ENCODE results near the gene MOB3A. TPM values are rescaled to one million over a fixed set of nuclear protein-coding genes. Genes with fewer than 3 reads are reported as not detected.

The MOB3A gene
- total RNA-seq, 2 donors from 2014 or later = 37.8 to 50.9 TPM

GRCh38 chr19:2027361-2027760, 68.8 kb downstream of the MOB3A start:
- ATAC-seq (ENCODE audit: insufficient number of reproducible peaks, low FRiP score, low read depth) (no peak), DNase-seq (ENCODE audit: low spot score) (no peak)
- H3K9me3 ChIP-seq = peaks cover 3% of the 10 kb centered on the region
- H3K27ac ChIP-seq = no peak overlapping the region
- peaks cover 12 to 19% of the 10 kb centered on the region in 2 donors for H3K4me1 ChIP-seq (ENCODE audit: control insufficient read depth in 1 of 2, low read depth in 2 of 2)
- TF ChIP-seq CTCF (IDR thresholded peaks at IDR 0.05) = no peak
- no peaks in the 10 kb centered on the region for H3K36me3 ChIP-seq
- H3K4me3 ChIP-seq = no peak overlapping the region
- no peaks in the 10 kb centered on the region for H3K27me3 ChIP-seq (replicated peaks; ENCODE audit: insufficient read depth)

GRCh38 chr19:2026770-2027169, 69.4 kb downstream of the MOB3A start:
- Histone ChIP-seq H3K9me3 (peaks cover 3% of the 10 kb centered on the region), H3K4me1 (ENCODE audit: control insufficient read depth in 1 of 2, low read depth in 2 of 2) (peaks cover 8 to 14% of the 10 kb centered on the region in 2 donors), H3K27me3 (replicated peaks; ENCODE audit: insufficient read depth) (no peaks in the 10 kb centered on the region), H3K27ac (no peak overlapping the region), H3K4me3 (no peak overlapping the region), H3K36me3 (no peaks in the 10 kb centered on the region)
- no peak for DNase-seq (ENCODE audit: low spot score)
- no peak for TF ChIP-seq CTCF (IDR thresholded peaks at IDR 0.05)
- ATAC-seq (ENCODE audit: insufficient number of reproducible peaks, low FRiP score, low read depth) = no peak

- H3K4me3 ChIP-seq = no peak overlapping the region
Measured at GRCh38 chr19:2022289-2022688, 73.8 kb downstream of the MOB3A start.

GRCh38 chr19:2021453-2022140, 74.5 kb downstream of the MOB3A start:
- H3K9me3 ChIP-seq = peaks cover 3% of the 10 kb centered on the region
- no peaks in the 10 kb centered on the region for H3K36me3 ChIP-seq
- no peak for ATAC-seq (ENCODE audit: insufficient number of reproducible peaks, low FRiP score, low read depth)
- H3K27me3 ChIP-seq (replicated peaks; ENCODE audit: insufficient read depth) = no peaks in the 10 kb centered on the region
- H3K27ac ChIP-seq = no peak overlapping the region
- peaks cover 0 to under 1% of the 10 kb centered on the region in 2 donors for H3K4me1 ChIP-seq (ENCODE audit: control insufficient read depth in 1 of 2, low read depth in 2 of 2)
- no peak overlapping the region for H3K4me3 ChIP-seq
- no peak for TF ChIP-seq CTCF (IDR thresholded peaks at IDR 0.05)
- no peak for DNase-seq (ENCODE audit: low spot score)

More at GRCh38 chr19:2022289-2022688, 73.8 kb downstream of the MOB3A start:
- peaks cover 3% of the 10 kb centered on the region for H3K9me3 ChIP-seq
- TF ChIP-seq CTCF (IDR thresholded peaks at IDR 0.05) = no peak
- ATAC-seq (ENCODE audit: insufficient number of reproducible peaks, low FRiP score, low read depth) = no peak
- DNase-seq (ENCODE audit: low spot score) = no peak
- H3K36me3 ChIP-seq = no peaks in the 10 kb centered on the region
- H3K27me3 ChIP-seq (replicated peaks; ENCODE audit: insufficient read depth) = no peaks in the 10 kb centered on the region
- no peak overlapping the region for H3K27ac ChIP-seq
- H3K4me1 ChIP-seq (ENCODE audit: control insufficient read depth in 1 of 2, low read depth in 2 of 2) = no peaks in the 10 kb centered on the region

Other genes starting within 250 kb of the MOB3A start
- gene REXO1, start 247.8 kb downstream of the MOB3A start, total RNA-seq = 10 to 100 TPM; 18.2 to 24.5 TPM
- 10 to 100 TPM in 1 of 2 donors, 1 to 10 TPM in 1; 7.7 to 11.0 TPM for gene KLF16, start 232.7 kb downstream of the MOB3A start, total RNA-seq
- 100 to 1,000 TPM in 1 of 2 donors, 10 to 100 TPM in 1; 96.8 to 143 TPM for gene ABHD17A, start 210.8 kb downstream of the MOB3A start, total RNA-seq
- gene ADAT3, start 190.9 kb downstream of the MOB3A start, total RNA-seq = 1 to 10 TPM; 3.9 to 8.4 TPM
- 10 to 100 TPM; 44.1 to 73.7 TPM for gene SCAMP4, start 190.9 kb downstream of the MOB3A start, total RNA-seq
- gene CSNK1G2, start 155.2 kb downstream of the MOB3A start, total RNA-seq = 10 to 100 TPM; 55.5 to 92.4 TPM
- gene BTBD2, start 80.6 kb downstream of the MOB3A start, total RNA-seq = 100 to 1,000 TPM in 1 of 2 donors, 10 to 100 TPM in 1; 43.2 to 107 TPM
- gene MKNK2, start 45.1 kb downstream of the MOB3A start, total RNA-seq = 10 to 100 TPM; 69.7 to 96.3 TPM
- 1 to 10 TPM; 3.1 to 6.1 TPM for gene IZUMO4, start 589 bp upstream of the MOB3A start, total RNA-seq
- gene AP3D1, start 55.2 kb upstream of the MOB3A start, total RNA-seq = 100 to 1,000 TPM in 1 of 2 donors, 10 to 100 TPM in 1; 81.4 to 116 TPM
- gene DOT1L, start 67.6 kb upstream of the MOB3A start, total RNA-seq = 10 to 100 TPM; 12.3 to 33.4 TPM
- 10 to 100 TPM; 26.3 to 46.2 TPM for gene PLEKHJ1, start 140.0 kb upstream of the MOB3A start, total RNA-seq
- gene SF3A2, start 140.5 kb upstream of the MOB3A start, total RNA-seq = 10 to 100 TPM; 23.8 to 43.7 TPM
- gene AMH, start 153.0 kb upstream of the MOB3A start, total RNA-seq = under 1 TPM; 0.92 to 0.95 TPM
- gene JSRP1, start 160.1 kb upstream of the MOB3A start, total RNA-seq = not detected
- gene PEAK3, start 185.8 kb upstream of the MOB3A start, total RNA-seq = 1 to 10 TPM; 1.2 to 3.0 TPM
- gene LINGO3, start 211.8 kb upstream of the MOB3A start, total RNA-seq = under 1 TPM in 1 of 2 donors, not detected in 1; 0.27 TPM
- 10 to 100 TPM; 35.5 to 38.8 TPM for gene LSM7, start 232.3 kb upstream of the MOB3A start, total RNA-seq
- 10 to 100 TPM; 55.8 to 60.0 TPM for gene SPPL2B, start 232.4 kb upstream of the MOB3A start, total RNA-seq